HG03045 (cell line): ENCODE results near the gene KCTD14.

Source experiments
- ATAC-seq: cut with Tn5 transposase; IDR thresholded peaks from one replicate; pipeline ENCODE4 v1.9.1; 2021; ENCODE audit warnings: mild to moderate bottlenecking, moderate library complexity; ENCODE audit not compliant: unreplicated experiment

KCTD14 gene

GRCh38 chr11:77967121-77967520 lies 56.0 kb downstream of the KCTD14 start:
- no peak for ATAC-seq

DNA sequence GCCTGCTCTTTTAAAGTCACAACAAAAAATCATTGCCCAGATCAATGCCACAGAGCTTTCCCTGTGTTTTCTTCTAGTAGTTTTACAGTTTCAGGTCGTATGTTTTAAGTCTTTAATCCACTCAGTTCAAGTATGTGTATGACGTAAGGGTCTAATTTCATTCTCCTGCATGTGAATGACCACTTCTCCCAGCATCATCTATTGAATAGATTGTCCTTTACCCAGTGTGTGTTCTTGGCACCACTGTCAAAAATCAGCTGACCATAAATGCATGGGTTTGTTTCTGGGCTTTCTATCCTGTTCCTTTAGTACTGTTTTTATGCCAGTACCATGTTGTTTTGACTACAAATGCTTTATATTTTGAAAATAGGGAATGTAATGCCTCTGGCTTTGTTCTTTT lies 56.7 kb downstream of the KCTD14 start:
- no peak for ATAC-seq
